ENCODE data around the gene BCL10.

The BCL10 gene

DNA sequence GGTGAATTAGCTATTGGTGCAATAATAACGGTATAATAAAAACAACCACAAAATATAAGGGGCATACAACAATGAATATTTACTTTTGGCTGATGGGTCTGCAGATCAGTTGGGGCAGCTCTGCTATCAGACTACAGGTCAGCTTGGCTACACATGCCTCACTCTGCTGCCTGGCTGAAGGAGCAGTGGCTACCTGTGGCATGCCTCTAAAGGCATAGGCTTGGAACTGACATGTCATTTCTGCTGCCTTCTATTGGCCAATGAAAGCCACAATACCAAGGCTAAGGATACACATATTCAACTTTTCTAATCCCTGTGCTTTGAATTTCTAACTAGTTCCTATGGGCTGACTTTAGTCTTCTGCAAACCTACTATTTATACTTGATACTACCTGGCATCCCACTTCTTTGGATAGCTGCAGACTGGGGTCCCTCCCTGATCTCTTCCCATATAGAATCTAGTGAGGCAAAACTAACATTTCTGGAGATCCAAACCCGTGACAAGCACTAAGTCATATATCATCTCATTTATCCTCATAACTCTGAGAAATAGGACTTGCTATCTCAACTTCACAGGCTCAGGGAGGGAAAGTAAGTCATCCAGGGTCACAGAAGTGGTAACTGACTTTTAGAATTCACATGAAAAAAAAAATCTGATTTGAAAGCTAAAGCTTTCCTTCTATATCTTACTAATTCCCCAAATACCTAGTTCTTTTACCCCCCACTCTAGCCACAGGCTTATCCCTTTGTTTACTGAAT, 56.4 kb downstream of the BCL10 start:
- no peak for DNase-seq

DNA sequence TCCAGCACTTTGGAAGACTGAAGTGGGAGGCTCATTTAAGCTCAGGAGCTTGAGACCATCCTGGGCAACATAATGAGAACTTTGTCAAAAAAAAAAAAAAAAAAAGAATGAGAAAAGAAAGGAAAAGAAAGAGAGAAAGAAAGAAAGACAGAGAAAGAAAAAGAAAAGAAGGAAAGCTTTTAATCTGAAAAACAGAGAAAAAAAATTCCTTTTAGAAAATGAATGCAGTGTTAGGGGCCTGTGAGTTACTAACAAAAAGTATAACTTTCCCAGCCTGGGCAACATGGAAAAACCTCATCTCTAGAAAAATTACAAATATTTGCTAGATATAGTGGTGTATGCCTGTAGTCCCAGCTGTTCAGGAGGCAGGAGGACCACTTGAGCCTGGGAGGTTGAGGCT, 59.7 kb downstream of the BCL10 start:
- no peak for DNase-seq

Data from hippocampal formation (tissue), 2 donors.